CD4-positive, alpha-beta T cell (primary cell): ENCODE measurements around the gene MIA2. TPM values are rescaled to one million over a fixed set of nuclear protein-coding genes. Genes with fewer than 3 reads are reported as not detected.
"Not testable (repeated sequence)": the region's sequence is repeated elsewhere in the genome, so short reads cannot be mapped to it uniquely, and the experiment has no call there.

Experiments used
- ATAC-seq: fragments of 200-7000 bp; cut with Tn5 transposase; one replicate; pipeline ENCODE4 v1.10.0; 2022; ENCODE audit warnings: mild to moderate bottlenecking; ENCODE audit not compliant: poor library complexity
- CTCF ChIA-PET: fragments of 350-600 bp; sonication (Branson Sonifier 250); formaldehyde crosslinking; loops from one replicate; lab custom pipeline; 2021; ENCODE audit warnings: antibody characterized with exemption, inconsistent platforms; lab: Charles Lee
- POLR2A ChIA-PET: fragments of 350-600 bp; sonication (Branson Sonifier 250); formaldehyde crosslinking; loops from one replicate; lab custom pipeline; 2021; ENCODE audit warnings: antibody characterized with exemption, inconsistent platforms; lab: Charles Lee
- DNase-seq, 14 experiments: peaks; one replicate each; pipeline ENCODE4 v3.0.0-alpha.2; 2013 to 2020; ENCODE audit warnings: mixed read lengths in 2 of 14
- H3K27ac ChIP-seq, 2 donors: one replicate each; pipeline versions ENCODE4 v1.5.1 to v1.7.0; 2013; ENCODE audit warnings: low read length in 2 of 2, low read depth in 1 of 2, mild to moderate bottlenecking in 1 of 2
- H3K27me3 ChIP-seq, 2 experiments: 1 replicate in 1 of 2; 2 replicates in 1 of 2; pipeline versions ENCODE4 v1.6.1 to v1.7.0; 2013; ENCODE audit warnings: low read length in 2 of 2, control low read depth in 1 of 2, mild to moderate bottlenecking in 1 of 2, moderate library complexity in 1 of 2; ENCODE audit not compliant: insufficient read depth in 2 of 2, control insufficient read depth in 1 of 2
- H3K36me3 ChIP-seq: one replicate; pipeline ENCODE4 v1.6.1; 2013; ENCODE audit warnings: low read length, control low read depth; ENCODE audit not compliant: insufficient read depth
- H3K4me1 ChIP-seq: one replicate; pipeline ENCODE4 v1.6.1; 2013; ENCODE audit warnings: low read length, control low read depth; ENCODE audit not compliant: insufficient read depth
- H3K4me3 ChIP-seq: one replicate; pipeline ENCODE4 v1.5.1; 2013; ENCODE audit warnings: mild to moderate bottlenecking, low read length, moderate library complexity
- H3K9me3 ChIP-seq, 2 experiments: 1 replicate in 1 of 2; 2 replicates in 1 of 2; pipeline versions ENCODE4 v1.6.1 to v1.7.0; 2013; ENCODE audit warnings: low read length in 2 of 2, mild to moderate bottlenecking in 2 of 2, control low read depth in 1 of 2, moderate library complexity in 1 of 2; ENCODE audit not compliant: control insufficient read depth in 1 of 2, insufficient read depth in 1 of 2
- H3K27ac Mint-ChIP-seq: one replicate; pipeline ENCODE4 v1.8.0; 2020; ENCODE audit warnings: mixed read lengths
- H3K27me3 Mint-ChIP-seq: one replicate; pipeline ENCODE4 v1.8.0; 2021; ENCODE audit warnings: mixed read lengths
- H3K36me3 Mint-ChIP-seq: one replicate; pipeline ENCODE4 v1.8.0; 2021; ENCODE audit warnings: low read depth, mixed read lengths
- H3K4me1 Mint-ChIP-seq: one replicate; pipeline ENCODE4 v1.8.0; 2021; ENCODE audit warnings: low read depth, mixed read lengths
- H3K4me3 Mint-ChIP-seq: one replicate; pipeline ENCODE4 v1.8.0; 2020; ENCODE audit warnings: mild to moderate bottlenecking, mixed read lengths
- H3K9me3 Mint-ChIP-seq: one replicate; pipeline ENCODE4 v1.8.0; 2020; ENCODE audit warnings: mixed read lengths
- CTCF ChIP-seq: fragments of 200-600 bp; IDR thresholded peaks from one replicate; pipeline ENCODE4 v1.8.0; 2022; ENCODE audit warnings: antibody characterized with exemption, mild to moderate bottlenecking
- intact Hi-C, 2 experiments: fragments of 100-400 bp; cut with DNase I in 1 of 2; cut with micrococcal nuclease in 1 of 2; formaldehyde crosslinking; loops; one replicate each; pipeline versions ENCODE4 v1.15.1 to v1.9.0; 2023 to 2025; cut with DNase I, micrococcal nuclease
- total RNA-seq, 174 experiments: library from RNA in 2 of 174; stranded (reverse) in 2 of 174; gene quantifications; one replicate each; pipeline ENCODE4 v1.2.3 and lab custom pipeline; 2021 to 2026

Gene MIA2
- total RNA-seq, 2 experiments from 2014 or later, result 21.1 to 24.1 TPM

- H3K36me3 ChIP-seq, result no peaks in the 10 kb centered on the region
- no peaks in the 10 kb centered on the region for H3K9me3 Mint-ChIP-seq
- no peak overlapping the region for H3K27ac ChIP-seq
- no peak for ATAC-seq
- H3K27ac Mint-ChIP-seq, result no peak overlapping the region
- peaks cover 4% of the 10 kb centered on the region for H3K27me3 Mint-ChIP-seq
- no peaks in the 10 kb centered on the region for H3K4me1 ChIP-seq
- intact Hi-C loops, result no loop called here
- no peaks in the 10 kb centered on the region for H3K4me1 Mint-ChIP-seq
- H3K36me3 Mint-ChIP-seq, result no peaks in the 10 kb centered on the region
- DNase-seq, result no peak
- ChIA-PET CTCF (interaction anchor here (1.3 to 1.4 kb wide), 2 partner anchors 16 to 38 kb away, joined by 3 read pairs; no protein-coding TSS in a partner anchor), POLR2A (interaction anchor here (1.2 kb wide), 1 partner anchor 19 kb away, joined by 4 read pairs; no protein-coding TSS in a partner anchor)
- TF ChIP-seq CTCF, result no peak
- H3K4me3 Mint-ChIP-seq, result no peak overlapping the region
- H3K27me3 ChIP-seq, result no peaks in the 10 kb centered on the region
- no peaks in the 10 kb centered on the region for H3K9me3 ChIP-seq
- H3K4me3 ChIP-seq, result no peak overlapping the region
Measured at GRCh38 chr14:39247256-39247655, 13.5 kb downstream of the MIA2 start.

DNA sequence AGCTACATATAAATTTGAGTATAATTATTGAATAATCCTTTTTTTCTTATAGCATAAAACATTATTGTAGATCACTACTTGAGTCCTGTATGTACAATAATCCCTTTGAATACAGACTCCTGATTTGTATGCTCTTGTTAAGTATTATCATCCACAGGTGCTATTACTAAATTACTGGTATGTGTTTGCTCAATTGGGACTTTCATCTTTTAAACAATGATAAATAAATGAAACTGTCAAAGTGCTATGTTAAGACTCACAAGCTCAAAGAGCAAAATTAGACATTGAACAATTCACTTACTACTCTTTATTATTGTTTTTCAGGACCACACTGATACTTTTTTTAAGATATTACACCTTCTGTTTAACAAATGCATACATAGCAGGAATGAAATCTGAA lies 17.8 kb downstream of the MIA2 start:
- POLR2A ChIA-PET, result no interaction called here
- Mint-ChIP-seq H3K27ac (no peak overlapping the region), H3K27me3 (peaks cover 4% of the 10 kb centered on the region), H3K4me3 (no peak overlapping the region), H3K36me3 (no peaks in the 10 kb centered on the region), H3K4me1 (no peaks in the 10 kb centered on the region), H3K9me3 (no peaks in the 10 kb centered on the region)
- H3K36me3 ChIP-seq, result no peaks in the 10 kb centered on the region
- H3K4me1 ChIP-seq, result no peaks in the 10 kb centered on the region
- no peaks in the 10 kb centered on the region for H3K27me3 ChIP-seq
- no peak for TF ChIP-seq CTCF
- H3K4me3 ChIP-seq, result no peak overlapping the region
- no peak for DNase-seq
- no peak overlapping the region for H3K27ac ChIP-seq
- no peaks in the 10 kb centered on the region for H3K9me3 ChIP-seq
- intact Hi-C loops, result no loop called here
- CTCF ChIA-PET, result no interaction called here
- ATAC-seq, result no peak

- H3K9me3 ChIP-seq, intact Hi-C loops, H3K9me3 Mint-ChIP-seq, POLR2A ChIA-PET, H3K36me3 Mint-ChIP-seq, H3K4me3 ChIP-seq, H3K4me1 ChIP-seq, H3K27ac Mint-ChIP-seq, CTCF ChIA-PET, DNase-seq, ATAC-seq, H3K27me3 ChIP-seq, H3K36me3 ChIP-seq, H3K27ac ChIP-seq, H3K4me1 Mint-ChIP-seq, H3K27me3 Mint-ChIP-seq, H3K4me3 Mint-ChIP-seq: not testable (repeated sequence)
Measured at GRCh38 chr14:39257388-39257787, 23.7 kb downstream of the MIA2 start.
